Testis (tissue), 2 donors: ENCODE data around the gene PTCD2.

Experiments
- CTCF ChIP-seq, 3 experiments: fragments of 450-650 bp in 2 of 3; fragments of 200-600 bp in 1 of 3; sonication (generic) in 1 of 3; IDR thresholded peaks; one replicate each; pipeline ENCODE4 v1.5.1; 2016 to 2019; ENCODE audit warnings: antibody characterized with exemption in 3 of 3, mild to moderate bottlenecking in 2 of 3, moderate library complexity in 1 of 3
- POLR2A ChIP-seq: fragments of 450-650 bp; IDR thresholded peaks from one replicate; pipeline ENCODE4 v1.6.1; 2017; ENCODE audit warnings: antibody characterized with exemption, mild to moderate bottlenecking, moderate library complexity

GRCh38 chr5:72378639-72379289 is 58.6 kb downstream of the PTCD2 start:
- no peak for TF ChIP-seq POLR2A
- TF ChIP-seq CTCF (IDR thresholded peaks at IDR 0.05): no peak
